NB4 (cell line): Measurements from ENCODE around the gene GGCX.

Experiments
- CTCF ChIP-seq: IDR thresholded peaks from one replicate; pipeline ENCODE4 v1.5.1; 2012; ENCODE audit warnings: low read depth, low read length
- POLR2A ChIP-seq: IDR thresholded peaks from 2 replicates; pipeline ENCODE4 v1.6.1; 2011; ENCODE audit warnings: mild to moderate bottlenecking; ENCODE audit not compliant: insufficient read length; ENCODE audit errors: extremely low read depth

- no peak for TF ChIP-seq CTCF
- TF ChIP-seq POLR2A: no peak
Measured at GRCh38 chr2:85514323-85514722, 47.0 kb downstream of the GGCX start.
